ENCODE data around the gene RABL6.

Gene RABL6

GRCh38 chr9:136849038-136849959 is 41.6 kb downstream of the RABL6 start, which contains the start of gene PHPT1:
PHPT1 (plus strand) TSS chr9:136849409; CDS start chr9:136849431, 22 bp downstream.
- DNase-seq = peak; percentile 96

GRCh38 chr9:136849960-136850865 is 42.5 kb downstream of the RABL6 start:
- no peak for DNase-seq

GRCh38 chr9:136850866-136851775 is 43.4 kb downstream of the RABL6 start:
- DNase-seq = no peak

GRCh38 chr9:136851941-136852663 is 44.4 kb downstream of the RABL6 start, which contains the start of gene MAMDC4:
MAMDC4 (plus strand) TSS chr9:136852346; CDS start chr9:136852417, 71 bp downstream.
- DNase-seq = no peak

- no peak for DNase-seq
Measured at GRCh38 chr9:136852664-136853595, 45.2 kb downstream of the RABL6 start.

- DNase-seq = no peak
Measured at GRCh38 chr9:136853596-136854112, 45.9 kb downstream of the RABL6 start.

- no peak for DNase-seq
Measured at GRCh38 chr9:136854113-136854841, 46.5 kb downstream of the RABL6 start.

- no peak for DNase-seq
Measured at GRCh38 chr9:136854842-136855460, 47.2 kb downstream of the RABL6 start.

GRCh38 chr9:136855461-136856078 is 47.8 kb downstream of the RABL6 start:
- DNase-seq = no peak

GRCh38 chr9:136856079-136856476 is 48.3 kb downstream of the RABL6 start:
- DNase-seq = peak; percentile 4

- no peak for DNase-seq
Measured at GRCh38 chr9:136856541-136857141, 48.9 kb downstream of the RABL6 start.

GRCh38 chr9:136857166-136857565 is 49.4 kb downstream of the RABL6 start:
- DNase-seq = no peak

GRCh38 chr9:136857581-136858412 is 50.0 kb downstream of the RABL6 start:
- DNase-seq = no peak

GRCh38 chr9:136858452-136858843 is 50.7 kb downstream of the RABL6 start:
- DNase-seq = no peak

- DNase-seq = no peak
Measured at GRCh38 chr9:136858844-136859757, 51.4 kb downstream of the RABL6 start.

GRCh38 chr9:136860529-136860928 is 52.8 kb downstream of the RABL6 start:
- no peak for DNase-seq
